SK-N-SH (cell line): ENCODE data around the gene RAB3IP. TPM values are rescaled to one million over a fixed set of nuclear protein-coding genes. Genes with fewer than 3 reads are reported as not detected.

Source experiments
- CTCF ChIA-PET: fragments of 300-600, 350-600 bp; formaldehyde crosslinking; extraction: SDS; loops from one replicate; lab custom pipeline; 2021; lab: Yijun Ruan, JAX
- POLR2A ChIA-PET: fragments of 350-600 bp; sonication (Branson Sonifier 250); formaldehyde crosslinking; extraction: SDS; loops from one replicate; lab custom pipeline; 2020; ENCODE audit warnings: antibody characterized with exemption, inconsistent platforms; lab: Yijun Ruan, JAX
- DNase-seq: peaks from one replicate; pipeline ENCODE4 v3.0.0; 2012
- H2AFZ ChIP-seq: fragments of 200-600 bp; sonication (generic); 2 replicates; pipeline ENCODE4 v1.8.1; 2016; ENCODE audit warnings: antibody characterized with exemption, mild to moderate bottlenecking, low read depth
- H3F3A ChIP-seq: fragments of 200-600 bp; sonication (generic); replicated peaks from 2 replicates; pipeline ENCODE3; 2016; ENCODE audit warnings: antibody characterized with exemption, mild to moderate bottlenecking; ENCODE audit not compliant: insufficient read depth
- H3K27ac ChIP-seq, 2 experiments: fragments of 200-500 bp in 1 of 2; fragments of 200-600 bp in 1 of 2; sonication (Bioruptor generic) in 1 of 2; sonication (generic), shearing (Covaris generic) in 1 of 2; 2 replicates each; pipeline versions ENCODE4 v1.5.1 to v1.6.1; 2014 to 2016; ENCODE audit warnings: low read depth in 2 of 2, inconsistent platforms in 1 of 2, low read length in 1 of 2, mild to moderate bottlenecking in 1 of 2, mixed read lengths in 1 of 2
- H3K27me3 ChIP-seq: fragments of 200-600 bp; sonication (generic), shearing (Covaris generic); 2 replicates; pipeline ENCODE4 v1.6.1; 2016; ENCODE audit warnings: mixed run types; ENCODE audit not compliant: insufficient read depth
- H3K36me3 ChIP-seq, 2 experiments: fragments of 200-500 bp in 1 of 2; fragments of 200-600 bp in 1 of 2; sonication (Bioruptor generic) in 1 of 2; sonication (generic) in 1 of 2; replicated peaks in 1 of 2; 2 replicates each; pipeline versions ENCODE3 to v1.5.1; 2014 to 2016; ENCODE audit warnings: low read length in 1 of 2, mild to moderate bottlenecking in 1 of 2; ENCODE audit not compliant: insufficient read depth in 2 of 2, control insufficient read depth in 1 of 2
- H3K4me1 ChIP-seq, 2 experiments: fragments of 200-500 bp in 1 of 2; fragments of 200-600 bp in 1 of 2; sonication (Bioruptor generic) in 1 of 2; sonication (generic), shearing (Covaris generic) in 1 of 2; 2 replicates each; pipeline versions ENCODE4 v1.5.1 to v1.6.1; 2014 to 2016; ENCODE audit warnings: low read depth in 1 of 2, low read length in 1 of 2, mixed run types in 1 of 2; ENCODE audit not compliant: insufficient read depth in 2 of 2, control insufficient read depth in 1 of 2
- H3K4me2 ChIP-seq: fragments of 200-600 bp; sonication (generic), shearing (Covaris generic); 2 replicates; pipeline ENCODE4 v1.6.1; 2017; ENCODE audit warnings: mixed run types
- H3K4me3 ChIP-seq, 2 experiments: fragments of 200-500 bp in 1 of 2; fragments of 200-600 bp in 1 of 2; sonication (Bioruptor generic) in 1 of 2; sonication (generic), shearing (Covaris generic) in 1 of 2; 2 replicates each; pipeline versions ENCODE4 v1.5.1 to v1.8.1; 2014 to 2016; ENCODE audit warnings: low read depth in 2 of 2, inconsistent platforms in 1 of 2, low read length in 1 of 2, mild to moderate bottlenecking in 1 of 2, mixed read lengths in 1 of 2, moderate library complexity in 1 of 2
- H3K79me2 ChIP-seq: fragments of 200-600 bp; sonication (generic); 2 replicates; pipeline ENCODE4 v1.8.1; 2017; ENCODE audit warnings: mild to moderate bottlenecking; ENCODE audit not compliant: insufficient read depth
- H3K9ac ChIP-seq: fragments of 200-600 bp; sonication (generic); 2 replicates; pipeline ENCODE4 v1.6.1; 2017; ENCODE audit warnings: mixed run types
- H3K9me2 ChIP-seq: fragments of 200-600 bp; sonication (generic); 2 replicates; pipeline ENCODE4 v1.6.1; 2017; ENCODE audit warnings: mixed run types
- H3K9me3 ChIP-seq: fragments of 200-600 bp; sonication (generic); 2 replicates; pipeline ENCODE4 v1.6.1; 2017; ENCODE audit warnings: mixed run types, mild to moderate bottlenecking, moderate library complexity
- H4K20me1 ChIP-seq: fragments of 200-600 bp; sonication (generic); 2 replicates; pipeline ENCODE4 v1.6.1; 2017; ENCODE audit warnings: mild to moderate bottlenecking, mixed run types; ENCODE audit not compliant: insufficient read depth
- ELF1 ChIP-seq: IDR thresholded peaks from 2 replicates; pipeline ENCODE4 v1.4.0; 2012
- EZH2phosphoT487 ChIP-seq: fragments of 200-600 bp; sonication (generic); IDR thresholded peaks from 2 replicates; pipeline ENCODE4 v1.6.1; 2017; ENCODE audit warnings: low read depth, mixed run types, mild to moderate bottlenecking, antibody characterized with exemption, moderate library complexity, borderline replicate concordance
- FOXM1 ChIP-seq: IDR thresholded peaks from 2 replicates; pipeline ENCODE4 v1.4.0; 2012; ENCODE audit warnings: low read depth, mild to moderate bottlenecking
- GATA2 ChIP-seq: sonication (generic); formaldehyde crosslinking; IDR thresholded peaks from 2 replicates; pipeline ENCODE4 v1.5.0; 2020; ENCODE audit warnings: mild to moderate bottlenecking, missing genetic modification reagents
- RAD21 ChIP-seq: IDR thresholded peaks from 2 replicates; pipeline ENCODE4 v1.6.1; 2012; ENCODE audit warnings: mild to moderate bottlenecking, low read length
- RFX5 ChIP-seq: IDR thresholded peaks from 2 replicates; pipeline ENCODE4 v1.6.1; 2012; ENCODE audit warnings: mild to moderate bottlenecking, improper control_type of control experiment, low read length
- SMC3 ChIP-seq: IDR thresholded peaks from 2 replicates; pipeline ENCODE4 v1.6.1; 2012; ENCODE audit warnings: low read depth, low read length, improper control_type of control experiment
- TCF12 ChIP-seq: IDR thresholded peaks from 2 replicates; pipeline ENCODE4 v1.4.0; 2012
- WGBS: methylation state at CpG from one replicate; pipeline ENCODE4 v1.1.6; 2017; ENCODE audit warnings: low lambda C conversion rate; 5-methylcytosine and 5-hydroxymethylcytosine counted together
- polyA plus RNA-seq, 3 experiments: library from polyadenylated mRNA; depleted of rRNA; stranded (reverse); fragments of >200 nt; gene quantifications; 2 replicates each; pipeline ENCODE4 v1.2.3, GENCODE V29; 2012
- TF ChIP-seq, protein P1 (sequence below): IDR thresholded peaks from 2 replicates; pipeline ENCODE4 v1.4.0; 2012; ENCODE audit warnings: low read depth
- TF ChIP-seq, protein P2 (sequence below): IDR thresholded peaks from 2 replicates; pipeline ENCODE4 v1.4.0; 2012; ENCODE audit warnings: low read depth, borderline replicate concordance
- TF ChIP-seq, protein P3 (sequence below): IDR thresholded peaks from 2 replicates; pipeline ENCODE4; 2012
- TF ChIP-seq, protein P4 (sequence below): IDR thresholded peaks from 2 replicates; pipeline ENCODE4 v1.4.0; 2012; ENCODE audit warnings: low read depth, borderline replicate concordance
- TF ChIP-seq, protein P5 (sequence below): IDR thresholded peaks from 2 replicates; pipeline ENCODE4 v1.6.1; 2012; ENCODE audit warnings: mild to moderate bottlenecking, low read depth, low read length, moderate library complexity
- TF ChIP-seq, protein P6 (sequence below): fragments of 200-600 bp; sonication (generic); IDR thresholded peaks from 2 replicates; pipeline ENCODE4 v1.6.1; 2017; ENCODE audit warnings: antibody characterized with exemption, mild to moderate bottlenecking, moderate library complexity

Gene RAB3IP
- polyA plus RNA-seq, 1 of the 3 experiments (the other 2 are of a cell fraction), result 5.4 TPM

DNA sequence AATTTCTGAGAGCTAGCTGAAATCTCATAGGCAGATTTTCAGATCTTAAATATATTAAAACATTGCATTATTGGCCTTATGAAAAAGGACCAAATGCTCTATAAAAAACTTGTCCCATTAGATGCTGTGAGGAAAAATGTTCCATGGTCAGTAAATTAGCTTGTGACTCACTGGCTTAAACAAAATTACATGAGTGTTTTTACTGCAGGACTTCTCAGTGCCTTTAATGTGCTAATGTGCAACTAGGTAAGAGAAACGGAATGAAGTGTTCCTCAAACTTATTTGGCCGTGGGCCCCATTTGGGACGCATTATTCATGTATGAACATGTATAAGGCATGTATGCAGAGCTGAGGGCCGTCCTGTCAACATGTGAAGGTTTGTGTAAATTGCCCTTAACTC lies 128.0 kb downstream of the RAB3IP start:
- Histone ChIP-seq H3K79me2 (no peaks in the 10 kb centered on the region), H3K27me3 (no peaks in the 10 kb centered on the region), H4K20me1 (no peaks in the 10 kb centered on the region), H3K4me3 (no peak overlapping the region), H2AFZ (no peak overlapping the region), H3F3A (no peaks in the 10 kb centered on the region), H3K9me3 (no peaks in the 10 kb centered on the region), H3K9me2 (no peaks in the 10 kb centered on the region), H3K4me2 (no peak overlapping the region), H3K4me1 (no peaks in the 10 kb centered on the region), H3K9ac (no peak overlapping the region), H3K27ac (no peak overlapping the region), H3K36me3 (no peaks in the 10 kb centered on the region)
- ChIA-PET CTCF (interaction anchor here (5.0 kb wide), 1 partner anchor 13 kb away, joined by 37 read pairs; no protein-coding TSS in a partner anchor), POLR2A (no interaction called here)
- no peak for DNase-seq
- TF ChIP-seq ELF1, result no peak
- TF ChIP-seq, protein P1, sequence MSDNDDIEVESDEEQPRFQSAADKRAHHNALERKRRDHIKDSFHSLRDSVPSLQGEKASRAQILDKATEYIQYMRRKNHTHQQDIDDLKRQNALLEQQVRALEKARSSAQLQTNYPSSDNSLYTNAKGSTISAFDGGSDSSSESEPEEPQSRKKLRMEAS, result no peak
- TF ChIP-seq, protein P2, sequence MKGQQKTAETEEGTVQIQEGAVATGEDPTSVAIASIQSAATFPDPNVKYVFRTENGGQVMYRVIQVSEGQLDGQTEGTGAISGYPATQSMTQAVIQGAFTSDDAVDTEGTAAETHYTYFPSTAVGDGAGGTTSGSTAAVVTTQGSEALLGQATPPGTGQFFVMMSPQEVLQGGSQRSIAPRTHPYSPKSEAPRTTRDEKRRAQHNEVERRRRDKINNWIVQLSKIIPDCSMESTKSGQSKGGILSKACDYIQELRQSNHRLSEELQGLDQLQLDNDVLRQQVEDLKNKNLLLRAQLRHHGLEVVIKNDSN, result no peak
- TF ChIP-seq, protein P3, sequence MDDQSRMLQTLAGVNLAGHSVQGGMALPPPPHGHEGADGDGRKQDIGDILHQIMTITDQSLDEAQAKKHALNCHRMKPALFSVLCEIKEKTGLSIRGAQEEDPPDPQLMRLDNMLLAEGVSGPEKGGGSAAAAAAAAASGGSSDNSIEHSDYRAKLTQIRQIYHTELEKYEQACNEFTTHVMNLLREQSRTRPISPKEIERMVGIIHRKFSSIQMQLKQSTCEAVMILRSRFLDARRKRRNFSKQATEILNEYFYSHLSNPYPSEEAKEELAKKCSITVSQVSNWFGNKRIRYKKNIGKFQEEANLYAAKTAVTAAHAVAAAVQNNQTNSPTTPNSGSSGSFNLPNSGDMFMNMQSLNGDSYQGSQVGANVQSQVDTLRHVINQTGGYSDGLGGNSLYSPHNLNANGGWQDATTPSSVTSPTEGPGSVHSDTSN, result no peak
- TF ChIP-seq EZH2phosphoT487, result no peak
- TF ChIP-seq GATA2 (CRISPR knock-in tag), result no peak
- TF ChIP-seq, protein P4, sequence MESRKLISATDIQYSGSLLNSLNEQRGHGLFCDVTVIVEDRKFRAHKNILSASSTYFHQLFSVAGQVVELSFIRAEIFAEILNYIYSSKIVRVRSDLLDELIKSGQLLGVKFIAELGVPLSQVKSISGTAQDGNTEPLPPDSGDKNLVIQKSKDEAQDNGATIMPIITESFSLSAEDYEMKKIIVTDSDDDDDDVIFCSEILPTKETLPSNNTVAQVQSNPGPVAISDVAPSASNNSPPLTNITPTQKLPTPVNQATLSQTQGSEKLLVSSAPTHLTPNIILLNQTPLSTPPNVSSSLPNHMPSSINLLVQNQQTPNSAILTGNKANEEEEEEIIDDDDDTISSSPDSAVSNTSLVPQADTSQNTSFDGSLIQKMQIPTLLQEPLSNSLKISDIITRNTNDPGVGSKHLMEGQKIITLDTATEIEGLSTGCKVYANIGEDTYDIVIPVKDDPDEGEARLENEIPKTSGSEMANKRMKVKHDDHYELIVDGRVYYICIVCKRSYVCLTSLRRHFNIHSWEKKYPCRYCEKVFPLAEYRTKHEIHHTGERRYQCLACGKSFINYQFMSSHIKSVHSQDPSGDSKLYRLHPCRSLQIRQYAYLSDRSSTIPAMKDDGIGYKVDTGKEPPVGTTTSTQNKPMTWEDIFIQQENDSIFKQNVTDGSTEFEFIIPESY, result no peak
- TF ChIP-seq FOXM1, result no peak
- TF ChIP-seq SMC3, result no peak
- TF ChIP-seq, protein P5, sequence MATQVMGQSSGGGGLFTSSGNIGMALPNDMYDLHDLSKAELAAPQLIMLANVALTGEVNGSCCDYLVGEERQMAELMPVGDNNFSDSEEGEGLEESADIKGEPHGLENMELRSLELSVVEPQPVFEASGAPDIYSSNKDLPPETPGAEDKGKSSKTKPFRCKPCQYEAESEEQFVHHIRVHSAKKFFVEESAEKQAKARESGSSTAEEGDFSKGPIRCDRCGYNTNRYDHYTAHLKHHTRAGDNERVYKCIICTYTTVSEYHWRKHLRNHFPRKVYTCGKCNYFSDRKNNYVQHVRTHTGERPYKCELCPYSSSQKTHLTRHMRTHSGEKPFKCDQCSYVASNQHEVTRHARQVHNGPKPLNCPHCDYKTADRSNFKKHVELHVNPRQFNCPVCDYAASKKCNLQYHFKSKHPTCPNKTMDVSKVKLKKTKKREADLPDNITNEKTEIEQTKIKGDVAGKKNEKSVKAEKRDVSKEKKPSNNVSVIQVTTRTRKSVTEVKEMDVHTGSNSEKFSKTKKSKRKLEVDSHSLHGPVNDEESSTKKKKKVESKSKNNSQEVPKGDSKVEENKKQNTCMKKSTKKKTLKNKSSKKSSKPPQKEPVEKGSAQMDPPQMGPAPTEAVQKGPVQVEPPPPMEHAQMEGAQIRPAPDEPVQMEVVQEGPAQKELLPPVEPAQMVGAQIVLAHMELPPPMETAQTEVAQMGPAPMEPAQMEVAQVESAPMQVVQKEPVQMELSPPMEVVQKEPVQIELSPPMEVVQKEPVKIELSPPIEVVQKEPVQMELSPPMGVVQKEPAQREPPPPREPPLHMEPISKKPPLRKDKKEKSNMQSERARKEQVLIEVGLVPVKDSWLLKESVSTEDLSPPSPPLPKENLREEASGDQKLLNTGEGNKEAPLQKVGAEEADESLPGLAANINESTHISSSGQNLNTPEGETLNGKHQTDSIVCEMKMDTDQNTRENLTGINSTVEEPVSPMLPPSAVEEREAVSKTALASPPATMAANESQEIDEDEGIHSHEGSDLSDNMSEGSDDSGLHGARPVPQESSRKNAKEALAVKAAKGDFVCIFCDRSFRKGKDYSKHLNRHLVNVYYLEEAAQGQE, result no peak
- no peak for TF ChIP-seq TCF12
- TF ChIP-seq, protein P6, sequence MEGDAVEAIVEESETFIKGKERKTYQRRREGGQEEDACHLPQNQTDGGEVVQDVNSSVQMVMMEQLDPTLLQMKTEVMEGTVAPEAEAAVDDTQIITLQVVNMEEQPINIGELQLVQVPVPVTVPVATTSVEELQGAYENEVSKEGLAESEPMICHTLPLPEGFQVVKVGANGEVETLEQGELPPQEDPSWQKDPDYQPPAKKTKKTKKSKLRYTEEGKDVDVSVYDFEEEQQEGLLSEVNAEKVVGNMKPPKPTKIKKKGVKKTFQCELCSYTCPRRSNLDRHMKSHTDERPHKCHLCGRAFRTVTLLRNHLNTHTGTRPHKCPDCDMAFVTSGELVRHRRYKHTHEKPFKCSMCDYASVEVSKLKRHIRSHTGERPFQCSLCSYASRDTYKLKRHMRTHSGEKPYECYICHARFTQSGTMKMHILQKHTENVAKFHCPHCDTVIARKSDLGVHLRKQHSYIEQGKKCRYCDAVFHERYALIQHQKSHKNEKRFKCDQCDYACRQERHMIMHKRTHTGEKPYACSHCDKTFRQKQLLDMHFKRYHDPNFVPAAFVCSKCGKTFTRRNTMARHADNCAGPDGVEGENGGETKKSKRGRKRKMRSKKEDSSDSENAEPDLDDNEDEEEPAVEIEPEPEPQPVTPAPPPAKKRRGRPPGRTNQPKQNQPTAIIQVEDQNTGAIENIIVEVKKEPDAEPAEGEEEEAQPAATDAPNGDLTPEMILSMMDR, result no peak
- TF ChIP-seq RFX5, result no peak
- no peak for TF ChIP-seq RAD21
- 62% methylated on average over 4 of the region's 4 CpGs for WGBS
